Measurements from ENCODE around the gene EPHB1.

Gene EPHB1

GRCh38 chr3:135128818-135129217 is 333.8 kb downstream of the EPHB1 start:
- no peak for TF ChIP-seq REST (IDR thresholded peaks at IDR 0.05; ENCODE audit: insufficient read depth in 1 of 2, low read depth in 2 of 2, low read length in 2 of 2)

GRCh38 chr3:135131290-135131689 is 336.2 kb downstream of the EPHB1 start:
- TF ChIP-seq TAF1 (IDR thresholded peaks at IDR 0.05; ENCODE audit: borderline replicate concordance, insufficient read depth, low read length) (no peak), REST (IDR thresholded peaks at IDR 0.05; ENCODE audit: insufficient read depth in 1 of 2, low read depth in 2 of 2, low read length in 2 of 2) (no peak), POLR2AphosphoS5 (IDR thresholded peaks at IDR 0.05; ENCODE audit: low read depth, low read length) (no peak)

- no peak for TF ChIP-seq FOXP2 (optimal IDR thresholded peaks at IDR 0.05; ENCODE audit: borderline replicate concordance, extremely low read depth, extremely low read length, insufficient read depth)
These were observed 339.0 kb downstream of the EPHB1 start for GRCh38 chr3:135133905-135134683.

GRCh38 chr3:135134684-135135075 is 339.6 kb downstream of the EPHB1 start:
- TF ChIP-seq TAF1 (IDR thresholded peaks at IDR 0.05; ENCODE audit: borderline replicate concordance, insufficient read depth, low read length) = no peak
- TF ChIP-seq POLR2AphosphoS5 (IDR thresholded peaks at IDR 0.05; ENCODE audit: low read depth, low read length) = no peak
- TF ChIP-seq REST (IDR thresholded peaks at IDR 0.05; ENCODE audit: insufficient read depth in 1 of 2, low read depth in 2 of 2, low read length in 2 of 2) = no peak
- no peak for TF ChIP-seq SIN3A (IDR thresholded peaks at IDR 0.05; ENCODE audit: borderline replicate concordance, insufficient read depth, low read length)
- TF ChIP-seq FOXP2 (optimal IDR thresholded peaks at IDR 0.05; ENCODE audit: borderline replicate concordance, extremely low read depth, extremely low read length, insufficient read depth) = no peak

- TF ChIP-seq POLR2AphosphoS5 (IDR thresholded peaks at IDR 0.05; ENCODE audit: low read depth, low read length) (no peak), TAF1 (IDR thresholded peaks at IDR 0.05; ENCODE audit: borderline replicate concordance, insufficient read depth, low read length) (no peak), SIN3A (IDR thresholded peaks at IDR 0.05; ENCODE audit: borderline replicate concordance, insufficient read depth, low read length) (no peak), FOXP2 (optimal IDR thresholded peaks at IDR 0.05; ENCODE audit: borderline replicate concordance, extremely low read depth, extremely low read length, insufficient read depth) (no peak), REST (IDR thresholded peaks at IDR 0.05; ENCODE audit: insufficient read depth in 1 of 2, low read depth in 2 of 2, low read length in 2 of 2) (no peak)
These were observed 340.4 kb downstream of the EPHB1 start for GRCh38 chr3:135135445-135135844.

Data from PFSK-1 (cell line).